Measurements from ENCODE around the gene GIMAP2.

GRCh38 chr7:150728011-150728410, 42.5 kb downstream of the GIMAP2 start:
- TF ChIP-seq GATA2 (IDR thresholded peaks at IDR 0.05; ENCODE audit: low read depth, low read length): no peak
- no peak for TF ChIP-seq GATA3 (IDR thresholded peaks at IDR 0.05; ENCODE audit: low read depth, low read length)

Data from SH-SY5Y (cell line).